Effector memory CD4-positive, alpha-beta T cell (primary cell): ENCODE measurements around the gene GNPDA1.
"Not testable (repeated sequence)": the region's sequence is repeated elsewhere in the genome, so short reads cannot be mapped to it uniquely, and the experiment has no call there.

Experiments
- DNase-seq, 3 donors: peaks; one replicate each; pipeline ENCODE4 v3.0.0-alpha.2; 2020
- H3K27ac ChIP-seq: 2 replicates; pipeline ENCODE4 v1.7.0; 2013; ENCODE audit warnings: mild to moderate bottlenecking, low read length, moderate library complexity; ENCODE audit not compliant: insufficient read depth, poor library complexity, severe bottlenecking
- H3K27me3 ChIP-seq: replicated peaks from 2 replicates; pipeline ENCODE4 v1.7.0; 2013; ENCODE audit warnings: mild to moderate bottlenecking, low read length; ENCODE audit not compliant: insufficient read depth, control insufficient read depth, poor library complexity, severe bottlenecking
- H3K36me3 ChIP-seq: 2 replicates; pipeline ENCODE4 v1.7.0; 2013; ENCODE audit warnings: mild to moderate bottlenecking, low read length, moderate library complexity; ENCODE audit not compliant: control insufficient read depth, insufficient read depth
- H3K4me1 ChIP-seq: 2 replicates; pipeline ENCODE4 v1.7.0; 2013; ENCODE audit warnings: low read length, mild to moderate bottlenecking; ENCODE audit not compliant: control insufficient read depth, insufficient read depth, poor library complexity, severe bottlenecking
- H3K4me3 ChIP-seq: 2 replicates; pipeline ENCODE4 v1.7.0; 2013; ENCODE audit warnings: low read length, low read depth, mild to moderate bottlenecking; ENCODE audit not compliant: insufficient read depth, poor library complexity, severe bottlenecking
- H3K9me3 ChIP-seq: 2 replicates; pipeline ENCODE4 v1.7.0; 2013; ENCODE audit warnings: mild to moderate bottlenecking, low read length, moderate library complexity; ENCODE audit not compliant: control insufficient read depth

GNPDA1 gene

DNA sequence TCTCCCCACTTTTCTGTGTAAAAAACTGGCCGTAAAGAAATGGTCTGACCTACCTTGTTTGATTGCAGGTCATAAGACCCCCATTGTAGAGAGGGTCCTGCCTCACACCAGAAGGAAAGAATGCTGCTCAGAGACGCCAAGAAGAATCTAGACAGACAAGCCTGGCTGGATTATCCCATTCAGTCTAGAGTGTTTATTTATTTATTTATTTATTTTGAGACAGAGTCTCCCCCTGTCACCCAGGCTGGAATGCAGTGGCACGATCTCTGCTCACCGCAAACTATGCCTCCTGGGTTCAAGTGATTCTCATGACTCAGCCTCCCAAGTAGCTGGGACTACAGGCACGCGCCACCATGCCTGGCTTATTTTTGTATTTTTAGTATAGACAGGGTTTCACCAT is 28.1 kb upstream of the GNPDA1 start:
- H3K36me3 ChIP-seq, H3K9me3 ChIP-seq, DNase-seq, H3K27ac ChIP-seq, H3K27me3 ChIP-seq, H3K4me1 ChIP-seq, H3K4me3 ChIP-seq: not testable (repeated sequence)

DNA sequence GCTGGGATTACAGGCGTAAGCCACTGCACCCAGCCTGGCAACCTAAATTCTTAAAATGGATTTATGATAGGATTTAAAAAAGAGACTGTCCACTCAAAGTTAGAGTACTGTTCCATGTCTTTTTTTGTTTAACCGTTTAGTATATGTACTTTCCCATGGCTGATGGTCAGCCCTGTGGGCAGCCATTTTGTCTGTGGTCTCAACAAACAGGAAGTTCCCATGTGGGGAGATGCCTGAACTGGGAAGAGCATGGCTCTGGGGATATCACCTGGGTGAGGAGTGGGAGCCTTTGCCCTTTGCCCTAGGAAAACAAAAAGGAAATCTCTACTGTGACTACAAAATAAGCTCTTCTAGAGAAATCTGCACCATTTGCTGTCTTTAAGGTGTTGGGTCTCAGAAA is 27.5 kb upstream of the GNPDA1 start:
- no peaks in the 10 kb centered on the region for H3K36me3 ChIP-seq
- H3K4me1 ChIP-seq, result no peaks in the 10 kb centered on the region
- no peak for DNase-seq
- H3K27me3 ChIP-seq, result no peaks in the 10 kb centered on the region
- no peak overlapping the region for H3K4me3 ChIP-seq
- H3K27ac ChIP-seq, result no peak overlapping the region
- H3K9me3 ChIP-seq, result no peaks in the 10 kb centered on the region

- H3K9me3 ChIP-seq, result no peaks in the 10 kb centered on the region
- H3K27me3 ChIP-seq, result no peaks in the 10 kb centered on the region
- no peak for DNase-seq
These were observed 25.9 kb upstream of the GNPDA1 start for GRCh38 chr5:142038735-142039134.

DNA sequence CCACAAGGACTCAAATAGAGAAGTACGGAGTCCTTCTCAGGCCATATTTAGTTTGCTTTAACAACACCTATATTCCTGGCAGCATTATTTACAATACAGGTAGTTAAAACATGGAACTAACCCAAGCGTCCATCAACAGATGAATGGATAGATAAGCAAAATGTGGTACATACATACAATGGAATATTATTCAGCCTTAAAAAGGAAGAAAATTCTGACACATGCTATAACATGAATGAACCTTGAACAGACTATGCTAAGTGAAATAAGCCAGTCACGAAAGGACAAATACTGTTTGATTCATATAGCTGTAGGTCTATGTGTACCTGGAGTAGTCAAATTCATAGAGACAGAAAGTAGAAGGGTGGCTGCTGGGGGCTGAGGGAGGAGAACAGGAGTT is 24.8 kb upstream of the GNPDA1 start:
- H3K4me1 ChIP-seq, H3K4me3 ChIP-seq, H3K9me3 ChIP-seq, H3K36me3 ChIP-seq, H3K27ac ChIP-seq, H3K27me3 ChIP-seq, DNase-seq: not testable (repeated sequence)

More at GRCh38 chr5:142038735-142039134, 25.9 kb upstream of the GNPDA1 start:
- H3K4me1 ChIP-seq, result peaks cover 9% of the 10 kb centered on the region
- no peaks in the 10 kb centered on the region for H3K36me3 ChIP-seq
- H3K4me3 ChIP-seq, result no peak overlapping the region
- no peak overlapping the region for H3K27ac ChIP-seq

- H3K4me3 ChIP-seq, result no peak overlapping the region
- DNase-seq, result no peak
- no peak overlapping the region for H3K27ac ChIP-seq
These were observed 24.1 kb upstream of the GNPDA1 start for GRCh38 chr5:142036918-142037317.

DNA sequence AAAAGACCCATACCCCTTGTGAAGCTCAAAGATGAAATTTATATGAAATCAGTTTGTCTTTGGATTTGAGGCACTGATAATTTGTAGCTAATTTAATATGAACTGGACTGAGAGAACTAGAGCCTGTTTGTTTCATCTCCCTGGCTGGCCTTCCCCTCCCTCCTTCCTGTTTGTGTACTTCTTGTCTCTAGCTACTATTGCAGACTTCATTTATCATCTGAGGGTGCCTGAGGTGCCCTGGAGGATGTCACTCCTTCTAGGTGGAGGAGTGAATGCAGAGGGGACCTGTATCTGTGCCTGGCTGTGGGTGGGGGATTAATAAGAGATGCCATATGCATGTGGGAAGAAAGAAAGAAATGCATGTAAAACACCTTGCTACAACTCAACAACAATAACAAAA is 22.2 kb upstream of the GNPDA1 start:
- H3K27me3 ChIP-seq, result no peaks in the 10 kb centered on the region
- no peak overlapping the region for H3K4me3 ChIP-seq
- no peaks in the 10 kb centered on the region for H3K9me3 ChIP-seq
- peaks cover 9% of the 10 kb centered on the region for H3K4me1 ChIP-seq
- DNase-seq, result no peak
- no peaks in the 10 kb centered on the region for H3K36me3 ChIP-seq
- H3K27ac ChIP-seq, result no peak overlapping the region

More at GRCh38 chr5:142036918-142037317, 24.1 kb upstream of the GNPDA1 start:
- H3K4me1 ChIP-seq, result peaks cover 9% of the 10 kb centered on the region
- no peaks in the 10 kb centered on the region for H3K36me3 ChIP-seq
- no peaks in the 10 kb centered on the region for H3K9me3 ChIP-seq
- no peaks in the 10 kb centered on the region for H3K27me3 ChIP-seq

- not testable (repeated sequence) for H3K9me3 ChIP-seq, H3K4me1 ChIP-seq, DNase-seq, H3K36me3 ChIP-seq, H3K27me3 ChIP-seq, H3K4me3 ChIP-seq, H3K27ac ChIP-seq
These were observed 21.1 kb upstream of the GNPDA1 start for GRCh38 chr5:142033632-142034567.

DNA sequence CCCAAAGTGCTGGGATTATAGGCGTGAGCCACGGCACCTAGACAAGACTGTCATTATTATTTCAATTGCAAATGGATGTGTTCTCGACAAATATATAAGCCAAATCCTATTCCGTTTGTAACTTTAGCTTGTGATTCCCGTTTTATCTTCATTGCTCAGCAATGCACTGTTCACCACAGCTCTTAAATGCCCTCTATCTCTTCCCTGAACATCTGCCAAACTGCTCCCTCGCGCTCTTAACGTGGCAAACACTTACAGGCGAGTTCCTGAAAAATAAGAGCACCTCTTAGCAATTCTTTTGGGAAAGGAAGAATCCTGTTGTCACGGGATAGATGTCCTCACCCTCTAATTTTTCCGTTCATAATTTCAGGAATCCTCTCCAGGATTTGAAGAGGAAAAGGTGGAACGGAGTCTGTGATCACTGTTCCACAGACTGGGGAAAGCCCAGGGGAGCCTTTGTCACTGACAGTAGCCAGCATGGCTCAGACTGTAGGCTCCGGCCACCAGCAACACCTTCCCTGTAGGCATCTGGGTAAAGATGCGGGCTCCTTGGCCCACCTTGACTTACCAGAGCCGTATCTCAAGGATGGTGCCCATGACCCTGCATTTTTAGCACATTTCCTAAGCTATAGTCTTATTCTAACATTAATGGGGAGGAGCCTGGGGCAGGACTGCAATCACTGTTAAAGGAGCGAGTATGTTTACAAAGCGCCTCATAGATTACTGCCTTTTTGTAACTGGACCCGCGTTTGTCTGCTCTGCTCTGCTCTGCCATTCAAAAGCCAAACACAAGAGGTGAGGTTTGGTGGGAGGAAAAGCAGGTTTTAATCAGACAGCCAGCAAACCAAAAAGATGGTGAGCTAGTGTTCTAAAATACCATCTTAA is 20.2 kb upstream of the GNPDA1 start:
- H3K4me3 ChIP-seq, result no peak overlapping the region
- no peaks in the 10 kb centered on the region for H3K27me3 ChIP-seq
- H3K9me3 ChIP-seq, result no peaks in the 10 kb centered on the region
- no peak overlapping the region for H3K27ac ChIP-seq
- H3K4me1 ChIP-seq, result peaks cover 9% of the 10 kb centered on the region
- no peaks in the 10 kb centered on the region for H3K36me3 ChIP-seq
- no peak for DNase-seq

- no peaks in the 10 kb centered on the region for H3K27me3 ChIP-seq
- H3K4me1 ChIP-seq, result peaks cover 9% of the 10 kb centered on the region
These were observed 19.3 kb upstream of the GNPDA1 start for GRCh38 chr5:142032150-142032549.

DNA sequence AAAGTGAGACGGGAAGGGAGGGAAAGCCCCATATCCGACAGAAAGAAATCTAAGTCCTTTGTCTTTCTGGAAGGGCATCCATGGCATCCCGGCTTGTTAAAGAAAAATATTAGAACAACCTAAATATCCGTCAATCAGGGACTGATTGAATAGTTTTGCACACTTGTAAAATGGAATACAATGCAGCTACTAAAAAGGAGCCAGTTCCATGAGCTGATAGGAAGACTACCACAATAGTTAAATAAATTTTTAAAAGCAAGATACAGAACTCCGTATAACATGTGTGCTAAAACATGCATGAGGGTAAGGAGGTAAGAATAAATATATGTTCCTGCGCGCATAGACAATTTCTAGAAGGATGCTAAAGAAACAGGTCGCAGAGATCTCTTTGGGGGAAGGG is 12.8 kb upstream of the GNPDA1 start:
- no peaks in the 10 kb centered on the region for H3K9me3 ChIP-seq
- H3K4me3 ChIP-seq, result no peak overlapping the region
- no peaks in the 10 kb centered on the region for H3K36me3 ChIP-seq
- no peak for DNase-seq
- H3K27me3 ChIP-seq, result no peaks in the 10 kb centered on the region
- H3K27ac ChIP-seq, result peak overlapping the region; percentile 78
- H3K4me1 ChIP-seq, result no peaks in the 10 kb centered on the region

More at GRCh38 chr5:142032150-142032549, 19.3 kb upstream of the GNPDA1 start:
- DNase-seq, result no peak
- no peaks in the 10 kb centered on the region for H3K36me3 ChIP-seq
- H3K27ac ChIP-seq, result no peak overlapping the region
- no peaks in the 10 kb centered on the region for H3K9me3 ChIP-seq
- H3K4me3 ChIP-seq, result no peak overlapping the region
